SK-N-SH (cell line): ENCODE measurements around the gene CAPN10. TPM values are rescaled to one million over a fixed set of nuclear protein-coding genes. Genes with fewer than 3 reads are reported as not detected.

Source experiments
- CTCF ChIA-PET: fragments of 300-600, 350-600 bp; formaldehyde crosslinking; extraction: SDS; loops from one replicate; lab custom pipeline; 2021; lab: Yijun Ruan, JAX
- POLR2A ChIA-PET: fragments of 350-600 bp; sonication (Branson Sonifier 250); formaldehyde crosslinking; extraction: SDS; loops from one replicate; lab custom pipeline; 2020; ENCODE audit warnings: antibody characterized with exemption, inconsistent platforms; lab: Yijun Ruan, JAX
- DNase-seq: peaks from one replicate; pipeline ENCODE4 v3.0.0; 2012
- H2AFZ ChIP-seq: fragments of 200-600 bp; sonication (generic); 2 replicates; pipeline ENCODE4 v1.8.1; 2016; ENCODE audit warnings: antibody characterized with exemption, mild to moderate bottlenecking, low read depth
- H3F3A ChIP-seq: fragments of 200-600 bp; sonication (generic); replicated peaks from 2 replicates; pipeline ENCODE3; 2016; ENCODE audit warnings: antibody characterized with exemption, mild to moderate bottlenecking; ENCODE audit not compliant: insufficient read depth
- H3K27ac ChIP-seq, 2 experiments: fragments of 200-500 bp in 1 of 2; fragments of 200-600 bp in 1 of 2; sonication (Bioruptor generic) in 1 of 2; sonication (generic), shearing (Covaris generic) in 1 of 2; 2 replicates each; pipeline versions ENCODE4 v1.5.1 to v1.6.1; 2014 to 2016; ENCODE audit warnings: low read depth in 2 of 2, inconsistent platforms in 1 of 2, low read length in 1 of 2, mild to moderate bottlenecking in 1 of 2, mixed read lengths in 1 of 2
- H3K27me3 ChIP-seq: fragments of 200-600 bp; sonication (generic), shearing (Covaris generic); 2 replicates; pipeline ENCODE4 v1.6.1; 2016; ENCODE audit warnings: mixed run types; ENCODE audit not compliant: insufficient read depth
- H3K36me3 ChIP-seq, 2 experiments: fragments of 200-500 bp in 1 of 2; fragments of 200-600 bp in 1 of 2; sonication (Bioruptor generic) in 1 of 2; sonication (generic) in 1 of 2; replicated peaks in 1 of 2; 2 replicates each; pipeline versions ENCODE3 to v1.5.1; 2014 to 2016; ENCODE audit warnings: low read length in 1 of 2, mild to moderate bottlenecking in 1 of 2; ENCODE audit not compliant: insufficient read depth in 2 of 2, control insufficient read depth in 1 of 2
- H3K4me1 ChIP-seq, 2 experiments: fragments of 200-500 bp in 1 of 2; fragments of 200-600 bp in 1 of 2; sonication (Bioruptor generic) in 1 of 2; sonication (generic), shearing (Covaris generic) in 1 of 2; 2 replicates each; pipeline versions ENCODE4 v1.5.1 to v1.6.1; 2014 to 2016; ENCODE audit warnings: low read depth in 1 of 2, low read length in 1 of 2, mixed run types in 1 of 2; ENCODE audit not compliant: insufficient read depth in 2 of 2, control insufficient read depth in 1 of 2
- H3K4me2 ChIP-seq: fragments of 200-600 bp; sonication (generic), shearing (Covaris generic); 2 replicates; pipeline ENCODE4 v1.6.1; 2017; ENCODE audit warnings: mixed run types
- H3K4me3 ChIP-seq, 2 experiments: fragments of 200-500 bp in 1 of 2; fragments of 200-600 bp in 1 of 2; sonication (Bioruptor generic) in 1 of 2; sonication (generic), shearing (Covaris generic) in 1 of 2; 2 replicates each; pipeline versions ENCODE4 v1.5.1 to v1.8.1; 2014 to 2016; ENCODE audit warnings: low read depth in 2 of 2, inconsistent platforms in 1 of 2, low read length in 1 of 2, mild to moderate bottlenecking in 1 of 2, mixed read lengths in 1 of 2, moderate library complexity in 1 of 2
- H3K79me2 ChIP-seq: fragments of 200-600 bp; sonication (generic); 2 replicates; pipeline ENCODE4 v1.8.1; 2017; ENCODE audit warnings: mild to moderate bottlenecking; ENCODE audit not compliant: insufficient read depth
- H3K9ac ChIP-seq: fragments of 200-600 bp; sonication (generic); 2 replicates; pipeline ENCODE4 v1.6.1; 2017; ENCODE audit warnings: mixed run types
- H3K9me2 ChIP-seq: fragments of 200-600 bp; sonication (generic); 2 replicates; pipeline ENCODE4 v1.6.1; 2017; ENCODE audit warnings: mixed run types
- H3K9me3 ChIP-seq: fragments of 200-600 bp; sonication (generic); 2 replicates; pipeline ENCODE4 v1.6.1; 2017; ENCODE audit warnings: mixed run types, mild to moderate bottlenecking, moderate library complexity
- H4K20me1 ChIP-seq: fragments of 200-600 bp; sonication (generic); 2 replicates; pipeline ENCODE4 v1.6.1; 2017; ENCODE audit warnings: mild to moderate bottlenecking, mixed run types; ENCODE audit not compliant: insufficient read depth
- CHD2 ChIP-seq: fragments of 150-350 bp; IDR thresholded peaks from 2 replicates; pipeline ENCODE4 v1.6.1; 2018; ENCODE audit warnings: low read length; ENCODE audit not compliant: partially characterized antibody
- FOSL2 ChIP-seq: IDR thresholded peaks from 2 replicates; pipeline ENCODE4 v1.4.0; 2012; ENCODE audit warnings: low read depth, mild to moderate bottlenecking, moderate library complexity, borderline replicate concordance
- GATA2 ChIP-seq: sonication (generic); formaldehyde crosslinking; IDR thresholded peaks from 2 replicates; pipeline ENCODE4 v1.5.0; 2020; ENCODE audit warnings: mild to moderate bottlenecking, missing genetic modification reagents
- JUND ChIP-seq: IDR thresholded peaks from 2 replicates; pipeline ENCODE4 v1.4.0; 2012
- MEF2A ChIP-seq: IDR thresholded peaks from 2 replicates; pipeline ENCODE4 v1.4.0; 2012; ENCODE audit warnings: low read depth, borderline replicate concordance
- NRF1 ChIP-seq: IDR thresholded peaks from 2 replicates; pipeline ENCODE4 v1.6.1; 2012; ENCODE audit warnings: low read depth, mild to moderate bottlenecking, low read length
- RAD21 ChIP-seq: IDR thresholded peaks from 2 replicates; pipeline ENCODE4 v1.6.1; 2012; ENCODE audit warnings: mild to moderate bottlenecking, low read length
- RXRA ChIP-seq: IDR thresholded peaks from 2 replicates; pipeline ENCODE4 v1.4.0; 2012; ENCODE audit warnings: low read depth, mild to moderate bottlenecking, borderline replicate concordance
- SIN3A ChIP-seq: IDR thresholded peaks from 2 replicates; pipeline ENCODE4 v1.6.1; 2012; ENCODE audit warnings: low read depth, mild to moderate bottlenecking, low read length, moderate library complexity, borderline replicate concordance
- TAF1 ChIP-seq: IDR thresholded peaks from 2 replicates; pipeline ENCODE4 v1.6.1; 2012; ENCODE audit warnings: low read depth, mild to moderate bottlenecking, low read length, moderate library complexity, borderline replicate concordance
- YY1 ChIP-seq: IDR thresholded peaks from 2 replicates; pipeline ENCODE4 v1.4.0; 2012; ENCODE audit warnings: low read depth, mild to moderate bottlenecking
- WGBS: methylation state at CpG from one replicate; pipeline ENCODE4 v1.1.6; 2017; ENCODE audit warnings: low lambda C conversion rate; 5-methylcytosine and 5-hydroxymethylcytosine counted together
- polyA plus RNA-seq, 3 experiments: library from polyadenylated mRNA; depleted of rRNA; stranded (reverse); fragments of >200 nt; gene quantifications; 2 replicates each; pipeline ENCODE4 v1.2.3, GENCODE V29; 2012
- TF ChIP-seq, protein P1 (sequence below): IDR thresholded peaks from 2 replicates; pipeline ENCODE4 v1.4.0; 2012; ENCODE audit warnings: low read depth, borderline replicate concordance
- TF ChIP-seq, protein P2 (sequence below): IDR thresholded peaks from 2 replicates; pipeline ENCODE4 v1.4.0; 2012; ENCODE audit warnings: low read depth, borderline replicate concordance
- TF ChIP-seq, protein P3 (sequence below): fragments of 150-350 bp; IDR thresholded peaks from 2 replicates; pipeline ENCODE4 v1.6.1; 2017; ENCODE audit warnings: antibody characterized with exemption, low read length, low read depth, borderline replicate concordance
- TF ChIP-seq, protein P4 (sequence below): IDR thresholded peaks from 2 replicates; pipeline ENCODE4 v1.6.1; 2012; ENCODE audit warnings: mild to moderate bottlenecking, low read depth, low read length, moderate library complexity

The CAPN10 gene
- polyA plus RNA-seq, 1 of the 3 experiments (the other 2 are of a cell fraction): 24.0 TPM

DNA sequence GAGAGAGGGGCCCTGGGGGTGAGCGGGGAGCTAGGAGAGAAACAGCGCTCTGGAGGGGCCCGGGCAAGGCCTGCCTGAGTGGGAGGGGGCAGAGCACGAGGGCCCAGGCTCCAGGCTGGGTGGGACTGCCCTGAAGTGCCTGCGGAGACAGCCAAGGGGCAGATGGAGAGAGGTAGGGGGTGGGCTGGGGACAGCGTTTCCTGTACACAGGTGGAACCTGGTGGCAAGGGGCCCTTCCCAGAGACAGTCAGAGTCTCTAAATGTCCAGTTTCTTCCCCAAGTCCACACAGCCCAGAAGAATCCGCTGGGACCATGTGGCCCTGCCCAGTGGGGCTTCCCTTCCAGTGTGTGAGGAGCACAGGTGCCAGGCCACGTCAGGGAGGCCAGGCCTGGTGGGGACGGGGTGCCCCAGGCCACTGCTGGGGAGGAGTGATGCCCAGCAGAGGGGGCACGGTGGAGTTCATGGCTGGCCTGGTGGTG lies 37.0 kb downstream of the CAPN10 start:
- 82% methylated on average over 4 of the region's 10 CpGs for WGBS
- CTCF ChIA-PET: interaction anchor here (1.0 to 1.5 kb wide), 3 partner anchors 19 to 569 kb away, joined by 3 to 4 read pairs (median 3); no protein-coding TSS in a partner anchor

DNA sequence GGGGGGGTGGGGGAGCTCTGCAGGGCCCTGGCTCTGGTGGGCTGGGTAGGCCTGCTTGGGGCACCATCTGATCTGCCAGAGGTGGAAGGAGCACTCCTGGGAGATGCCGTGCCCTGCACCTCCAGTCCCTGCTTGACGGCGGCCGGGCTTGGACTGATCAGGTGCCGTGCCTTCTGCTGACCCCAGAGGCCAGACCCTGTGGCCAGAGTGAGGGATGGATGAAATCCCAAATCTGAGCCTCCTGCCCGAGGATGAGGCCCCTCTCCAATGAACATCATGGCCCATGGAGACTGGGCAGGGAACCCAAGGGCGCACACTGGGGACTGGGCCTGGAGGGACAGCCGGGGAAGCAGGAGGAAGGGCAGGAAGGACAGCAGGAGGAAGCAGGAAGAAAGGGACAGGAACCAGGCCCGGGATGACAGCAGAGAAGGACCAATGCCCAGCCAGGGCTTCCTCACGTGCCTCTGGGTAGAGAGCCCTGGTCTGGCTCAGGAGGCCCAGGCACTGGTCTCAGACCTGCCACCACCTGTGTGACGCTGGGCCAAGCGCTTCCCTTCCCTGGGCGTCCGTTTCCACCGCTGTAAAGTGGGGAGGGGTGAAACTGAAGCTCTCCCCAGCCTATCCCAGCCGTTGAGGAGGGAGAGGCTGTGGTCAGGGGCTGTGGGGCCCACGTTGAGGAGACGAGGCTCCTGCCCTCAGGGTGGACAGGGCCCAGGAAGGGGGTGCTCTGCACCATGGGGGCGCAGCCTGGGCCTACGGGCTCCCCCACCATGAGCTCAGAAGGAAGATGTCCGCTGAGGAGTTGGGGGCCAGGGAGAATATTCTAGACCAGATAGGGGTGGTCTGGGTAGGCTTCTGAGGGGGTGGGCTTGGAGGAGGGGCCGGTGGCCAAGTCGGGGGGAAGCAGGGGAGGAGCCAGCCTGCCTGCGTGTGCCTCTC lies 37.7 kb downstream of the CAPN10 start:
- no peaks in the 10 kb centered on the region for H4K20me1 ChIP-seq
- H3K9ac ChIP-seq: no peak overlapping the region
- H3K4me2 ChIP-seq: no peak overlapping the region
- no peaks in the 10 kb centered on the region for H3K9me2 ChIP-seq
- H3F3A ChIP-seq: no peaks in the 10 kb centered on the region
- ChIA-PET CTCF (no interaction called here), POLR2A (no interaction called here)
- peak overlapping the region in 1 of 2 experiments; percentile 29; a peak in 1 of 4 replicates for H3K27ac ChIP-seq
- no peaks in the 10 kb centered on the region for H3K79me2 ChIP-seq
- 66% methylated on average over 12 of the region's 24 CpGs for WGBS
- H3K4me1 ChIP-seq: peaks cover 0 to 25% of the 10 kb centered on the region in 2 experiments; a peak in 1 of 4 replicates
- H3K4me3 ChIP-seq: no peak overlapping the region
- no peak overlapping the region for H2AFZ ChIP-seq
- DNase-seq: no peak
- H3K9me3 ChIP-seq: no peaks in the 10 kb centered on the region
- H3K36me3 ChIP-seq: no peaks in the 10 kb centered on the region
- no peaks in the 10 kb centered on the region for H3K27me3 ChIP-seq
- no peak for TF ChIP-seq CHD2
- no peak for TF ChIP-seq MEF2A
- no peak for TF ChIP-seq JUND
- TF ChIP-seq, protein P1, sequence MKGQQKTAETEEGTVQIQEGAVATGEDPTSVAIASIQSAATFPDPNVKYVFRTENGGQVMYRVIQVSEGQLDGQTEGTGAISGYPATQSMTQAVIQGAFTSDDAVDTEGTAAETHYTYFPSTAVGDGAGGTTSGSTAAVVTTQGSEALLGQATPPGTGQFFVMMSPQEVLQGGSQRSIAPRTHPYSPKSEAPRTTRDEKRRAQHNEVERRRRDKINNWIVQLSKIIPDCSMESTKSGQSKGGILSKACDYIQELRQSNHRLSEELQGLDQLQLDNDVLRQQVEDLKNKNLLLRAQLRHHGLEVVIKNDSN: no peak
- TF ChIP-seq, protein P2, sequence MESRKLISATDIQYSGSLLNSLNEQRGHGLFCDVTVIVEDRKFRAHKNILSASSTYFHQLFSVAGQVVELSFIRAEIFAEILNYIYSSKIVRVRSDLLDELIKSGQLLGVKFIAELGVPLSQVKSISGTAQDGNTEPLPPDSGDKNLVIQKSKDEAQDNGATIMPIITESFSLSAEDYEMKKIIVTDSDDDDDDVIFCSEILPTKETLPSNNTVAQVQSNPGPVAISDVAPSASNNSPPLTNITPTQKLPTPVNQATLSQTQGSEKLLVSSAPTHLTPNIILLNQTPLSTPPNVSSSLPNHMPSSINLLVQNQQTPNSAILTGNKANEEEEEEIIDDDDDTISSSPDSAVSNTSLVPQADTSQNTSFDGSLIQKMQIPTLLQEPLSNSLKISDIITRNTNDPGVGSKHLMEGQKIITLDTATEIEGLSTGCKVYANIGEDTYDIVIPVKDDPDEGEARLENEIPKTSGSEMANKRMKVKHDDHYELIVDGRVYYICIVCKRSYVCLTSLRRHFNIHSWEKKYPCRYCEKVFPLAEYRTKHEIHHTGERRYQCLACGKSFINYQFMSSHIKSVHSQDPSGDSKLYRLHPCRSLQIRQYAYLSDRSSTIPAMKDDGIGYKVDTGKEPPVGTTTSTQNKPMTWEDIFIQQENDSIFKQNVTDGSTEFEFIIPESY: no peak

More for the DNA sequence above, 37.0 kb downstream of the CAPN10 start:
- H3K9me3 ChIP-seq: no peaks in the 10 kb centered on the region
- no peaks in the 10 kb centered on the region for H3K79me2 ChIP-seq
- TF ChIP-seq FOSL2 (no peak), RAD21 (no peak), JUND (no peak), NRF1 (no peak), YY1 (no peak), SIN3A (no peak), GATA2 (no peak), RXRA (no peak), TAF1 (no peak)
- TF ChIP-seq, protein P3, sequence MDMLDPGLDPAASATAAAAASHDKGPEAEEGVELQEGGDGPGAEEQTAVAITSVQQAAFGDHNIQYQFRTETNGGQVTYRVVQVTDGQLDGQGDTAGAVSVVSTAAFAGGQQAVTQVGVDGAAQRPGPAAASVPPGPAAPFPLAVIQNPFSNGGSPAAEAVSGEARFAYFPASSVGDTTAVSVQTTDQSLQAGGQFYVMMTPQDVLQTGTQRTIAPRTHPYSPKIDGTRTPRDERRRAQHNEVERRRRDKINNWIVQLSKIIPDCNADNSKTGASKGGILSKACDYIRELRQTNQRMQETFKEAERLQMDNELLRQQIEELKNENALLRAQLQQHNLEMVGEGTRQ: no peak
- TF ChIP-seq, protein P4, sequence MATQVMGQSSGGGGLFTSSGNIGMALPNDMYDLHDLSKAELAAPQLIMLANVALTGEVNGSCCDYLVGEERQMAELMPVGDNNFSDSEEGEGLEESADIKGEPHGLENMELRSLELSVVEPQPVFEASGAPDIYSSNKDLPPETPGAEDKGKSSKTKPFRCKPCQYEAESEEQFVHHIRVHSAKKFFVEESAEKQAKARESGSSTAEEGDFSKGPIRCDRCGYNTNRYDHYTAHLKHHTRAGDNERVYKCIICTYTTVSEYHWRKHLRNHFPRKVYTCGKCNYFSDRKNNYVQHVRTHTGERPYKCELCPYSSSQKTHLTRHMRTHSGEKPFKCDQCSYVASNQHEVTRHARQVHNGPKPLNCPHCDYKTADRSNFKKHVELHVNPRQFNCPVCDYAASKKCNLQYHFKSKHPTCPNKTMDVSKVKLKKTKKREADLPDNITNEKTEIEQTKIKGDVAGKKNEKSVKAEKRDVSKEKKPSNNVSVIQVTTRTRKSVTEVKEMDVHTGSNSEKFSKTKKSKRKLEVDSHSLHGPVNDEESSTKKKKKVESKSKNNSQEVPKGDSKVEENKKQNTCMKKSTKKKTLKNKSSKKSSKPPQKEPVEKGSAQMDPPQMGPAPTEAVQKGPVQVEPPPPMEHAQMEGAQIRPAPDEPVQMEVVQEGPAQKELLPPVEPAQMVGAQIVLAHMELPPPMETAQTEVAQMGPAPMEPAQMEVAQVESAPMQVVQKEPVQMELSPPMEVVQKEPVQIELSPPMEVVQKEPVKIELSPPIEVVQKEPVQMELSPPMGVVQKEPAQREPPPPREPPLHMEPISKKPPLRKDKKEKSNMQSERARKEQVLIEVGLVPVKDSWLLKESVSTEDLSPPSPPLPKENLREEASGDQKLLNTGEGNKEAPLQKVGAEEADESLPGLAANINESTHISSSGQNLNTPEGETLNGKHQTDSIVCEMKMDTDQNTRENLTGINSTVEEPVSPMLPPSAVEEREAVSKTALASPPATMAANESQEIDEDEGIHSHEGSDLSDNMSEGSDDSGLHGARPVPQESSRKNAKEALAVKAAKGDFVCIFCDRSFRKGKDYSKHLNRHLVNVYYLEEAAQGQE: no peak
- no peak for DNase-seq
- H4K20me1 ChIP-seq: no peaks in the 10 kb centered on the region
- H2AFZ ChIP-seq: no peak overlapping the region
- H3K27ac ChIP-seq: peak overlapping the region in 1 of 2 experiments; percentile 3; a peak in 1 of 4 replicates
- no peaks in the 10 kb centered on the region for H3F3A ChIP-seq
- H3K4me3 ChIP-seq: no peak overlapping the region
- H3K4me1 ChIP-seq: peaks cover 0 to 25% of the 10 kb centered on the region in 2 experiments; a peak in 1 of 4 replicates
- no peaks in the 10 kb centered on the region for H3K9me2 ChIP-seq
- no peaks in the 10 kb centered on the region for H3K36me3 ChIP-seq
- no peaks in the 10 kb centered on the region for H3K27me3 ChIP-seq
- no peak overlapping the region for H3K4me2 ChIP-seq
- H3K9ac ChIP-seq: no peak overlapping the region
- POLR2A ChIA-PET: no interaction called here
